GM18505 (cell line): ENCODE measurements around the gene BGN.

Experiments
- ATAC-seq: cut with Tn5 transposase; IDR thresholded peaks from one replicate; pipeline ENCODE4 v1.9.1; 2021; ENCODE audit not compliant: unreplicated experiment
- POLR2A ChIP-seq: IDR thresholded peaks from 4 replicates; pipeline ENCODE4 v1.6.1; 2011; ENCODE audit warnings: borderline replicate concordance; ENCODE audit not compliant: insufficient read depth, insufficient read length; ENCODE audit errors: extremely low read depth

BGN gene

GRCh38 chrX:153527208-153527607 lies 32.4 kb downstream of the BGN start:
- no peak for TF ChIP-seq POLR2A
- ATAC-seq, result no peak

DNA sequence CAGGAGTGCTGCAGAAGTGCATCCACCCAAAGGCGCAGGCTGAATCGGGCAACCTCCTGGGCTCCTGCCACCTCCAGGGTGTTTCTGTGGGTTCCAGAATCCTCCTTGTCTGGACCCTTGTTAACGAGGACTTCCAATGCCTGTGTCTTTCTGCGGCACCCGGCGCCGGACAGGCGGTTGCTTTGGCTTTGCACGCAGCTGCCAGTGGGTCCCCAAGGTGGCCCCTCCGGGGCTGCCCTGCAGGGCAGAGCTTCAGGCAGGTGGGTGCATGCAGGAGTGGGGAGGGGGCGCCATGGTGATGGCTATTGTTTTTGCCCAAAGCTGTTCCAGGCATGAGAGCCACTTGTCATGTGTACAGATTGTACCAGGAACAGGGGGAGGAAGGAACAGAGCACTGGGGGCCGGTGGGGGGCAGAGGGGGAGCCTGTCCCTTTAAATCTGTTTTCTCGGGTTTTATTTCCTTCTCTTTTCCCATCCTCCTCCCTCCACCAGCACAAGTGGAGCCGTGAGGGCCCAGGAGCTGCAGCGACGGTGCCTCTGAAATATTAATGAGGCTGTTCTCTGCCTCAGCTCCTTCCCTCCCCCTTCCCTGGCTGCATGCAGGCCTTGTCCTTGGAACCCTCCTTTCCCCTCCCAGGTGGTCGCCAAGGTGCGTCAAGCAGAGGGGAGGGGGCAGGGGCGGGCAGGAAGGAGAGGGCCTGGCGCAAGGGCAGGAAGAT lies 35.8 kb downstream of the BGN start:
- ATAC-seq, result no peak
- no peak for TF ChIP-seq POLR2A

- ATAC-seq, result no peak
- no peak for TF ChIP-seq POLR2A
Measured at GRCh38 chrX:153533091-153533490, 38.3 kb downstream of the BGN start.

- no peak for ATAC-seq
- no peak for TF ChIP-seq POLR2A
Measured at GRCh38 chrX:153537080-153537479, 42.3 kb downstream of the BGN start.

- TF ChIP-seq POLR2A, result no peak
- no peak for ATAC-seq
Measured at GRCh38 chrX:153537526-153538295, 42.9 kb downstream of the BGN start.

GRCh38 chrX:153538424-153538823 lies 43.6 kb downstream of the BGN start:
- TF ChIP-seq POLR2A, result no peak
- ATAC-seq, result no peak

GRCh38 chrX:153539171-153539978 lies 44.6 kb downstream of the BGN start:
- TF ChIP-seq POLR2A, result no peak
- ATAC-seq, result peak; percentile 68

- TF ChIP-seq POLR2A, result no peak
- no peak for ATAC-seq
Measured at GRCh38 chrX:153539979-153540358, 45.2 kb downstream of the BGN start.

- no peak for ATAC-seq
- no peak for TF ChIP-seq POLR2A
Measured at GRCh38 chrX:153544727-153545126, 49.9 kb downstream of the BGN start.

DNA sequence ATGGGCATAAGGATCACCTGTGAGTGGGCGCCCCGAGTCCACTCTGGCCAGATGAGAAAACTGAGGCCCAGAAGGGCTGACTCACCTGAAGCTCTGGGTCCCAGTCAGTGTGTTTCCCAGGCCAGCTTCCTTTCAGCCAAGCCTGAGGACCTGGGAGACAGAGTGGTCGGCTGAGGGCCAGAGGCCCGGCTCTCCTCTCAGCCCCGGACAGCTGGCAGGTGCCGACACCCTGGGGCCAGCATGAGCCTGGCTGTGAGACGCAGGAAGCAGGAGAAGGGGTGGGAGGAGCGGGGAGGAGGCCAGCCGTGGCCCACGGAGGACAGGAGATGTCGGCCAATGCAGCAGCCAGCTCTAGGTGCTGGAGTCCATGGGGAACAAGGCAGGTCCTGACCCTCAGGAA lies 51.6 kb downstream of the BGN start:
- TF ChIP-seq POLR2A, result no peak
- ATAC-seq, result no peak

DNA sequence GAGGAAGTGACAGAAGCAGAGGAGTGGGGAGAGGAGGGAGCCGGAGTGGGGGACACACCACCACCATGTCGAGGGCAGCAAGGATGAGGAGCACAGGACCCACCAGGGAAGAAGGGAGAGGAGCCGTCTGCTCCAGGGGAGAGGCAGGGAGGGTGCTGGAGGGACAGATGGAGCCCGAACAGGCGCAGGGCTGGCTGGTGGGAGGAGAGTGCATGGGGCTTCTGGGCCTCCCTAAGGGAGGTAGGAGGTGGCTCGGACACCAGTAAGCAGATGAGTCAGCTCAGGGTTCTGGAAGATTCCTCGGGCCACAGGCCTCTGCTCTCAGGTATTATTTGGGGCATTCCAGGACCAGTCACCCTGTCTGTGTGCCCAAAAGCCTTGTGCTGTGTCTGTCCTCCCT lies 52.4 kb downstream of the BGN start:
- TF ChIP-seq POLR2A, result no peak
- no peak for ATAC-seq

GRCh38 chrX:153549231-153549630 lies 54.5 kb downstream of the BGN start:
- no peak for ATAC-seq

DNA sequence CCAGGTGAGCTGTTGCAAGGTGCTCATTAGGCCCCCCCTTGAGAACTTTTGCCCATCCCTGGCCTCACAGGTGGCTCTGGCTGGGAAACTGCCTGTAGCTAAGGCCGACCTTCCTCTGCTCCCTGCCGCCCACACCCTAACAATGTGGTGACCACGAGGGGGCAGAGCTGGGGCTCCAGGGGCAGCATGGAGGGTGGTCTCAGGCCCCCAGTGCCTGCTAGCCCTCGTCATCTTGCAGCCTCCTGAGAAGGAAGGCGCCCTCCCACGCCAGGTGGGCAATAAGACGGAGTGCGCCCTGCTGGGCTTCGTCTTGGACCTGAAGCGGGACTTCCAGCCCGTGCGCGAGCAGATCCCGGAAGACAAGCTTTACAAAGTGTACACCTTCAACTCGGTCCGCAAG lies 55.0 kb downstream of the BGN start:
- no peak for TF ChIP-seq POLR2A
- no peak for ATAC-seq

More at GRCh38 chrX:153549231-153549630, 54.5 kb downstream of the BGN start:
- TF ChIP-seq POLR2A, result no peak
